GM03348 (cell line): Measurements from ENCODE around the gene BEND4.

Source experiments
- DNase-seq: peaks from one replicate; pipeline ENCODE4 v3.0.0; 2012; ENCODE audit warnings: low spot score

The BEND4 gene

GRCh38 chr4:42104521-42104920 lies 47.9 kb downstream of the BEND4 start:
- DNase-seq = peak; percentile 51

- DNase-seq = no peak
Measured at GRCh38 chr4:42101446-42101975, 50.9 kb downstream of the BEND4 start.

GRCh38 chr4:42088386-42088785 lies 64.1 kb downstream of the BEND4 start:
- DNase-seq = no peak

GRCh38 chr4:42083816-42084215 lies 68.6 kb downstream of the BEND4 start:
- no peak for DNase-seq

- no peak for DNase-seq
Measured at GRCh38 chr4:42080306-42080705, 72.1 kb downstream of the BEND4 start.

- no peak for DNase-seq
Measured at GRCh38 chr4:42078184-42078801, 74.2 kb downstream of the BEND4 start.

GRCh38 chr4:42074294-42074693 lies 78.2 kb downstream of the BEND4 start:
- DNase-seq = no peak

DNA sequence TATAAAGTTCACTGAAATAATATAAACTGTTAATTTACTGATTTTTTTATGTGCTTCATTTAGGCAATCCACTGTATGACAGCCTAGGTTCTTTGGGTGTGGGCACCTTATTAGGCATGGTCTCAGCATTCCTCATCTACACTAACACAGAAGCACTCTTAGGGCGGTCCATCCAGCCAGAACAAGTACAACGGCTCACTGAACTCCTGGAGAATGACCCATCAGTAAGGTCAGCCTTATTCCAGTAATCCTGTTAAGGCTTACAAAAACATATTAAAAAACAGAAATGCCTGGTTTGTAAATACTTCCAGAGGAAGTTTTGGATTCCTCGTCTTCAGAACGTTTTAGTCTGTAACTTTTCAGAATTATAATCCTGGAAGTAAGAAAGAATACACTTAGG lies 82.0 kb downstream of the BEND4 start:
- DNase-seq = no peak

GRCh38 chr4:42067264-42067663 lies 85.2 kb downstream of the BEND4 start:
- no peak for DNase-seq

- DNase-seq = no peak
Measured at GRCh38 chr4:42066402-42066801, 86.1 kb downstream of the BEND4 start.
